Type B pancreatic cell (in vitro differentiated cells): ENCODE results near the gene AOPEP. TPM values are rescaled to one million over a fixed set of nuclear protein-coding genes. Genes with fewer than 3 reads are reported as not detected.
"Not testable (repeated sequence)": the region's sequence is repeated elsewhere in the genome, so short reads cannot be mapped to it uniquely, and the experiment has no call there.

Experiments used
- DNase-seq: peaks from one replicate; pipeline ENCODE4 v3.0.0; 2021; ENCODE audit warnings: mixed read lengths; ENCODE audit not compliant: unreplicated experiment; ENCODE audit errors: extremely low spot score
- H3K27ac Mint-ChIP-seq: 2 replicates; pipeline ENCODE4 v1.8.0; 2021; ENCODE audit warnings: mild to moderate bottlenecking, mixed read lengths
- H3K27me3 Mint-ChIP-seq: 2 replicates; pipeline ENCODE4 v1.8.0; 2021; ENCODE audit warnings: mixed read lengths
- H3K36me3 Mint-ChIP-seq: 2 replicates; pipeline ENCODE4 v1.8.0; 2021; ENCODE audit warnings: mixed read lengths
- H3K4me1 Mint-ChIP-seq: one replicate; pipeline ENCODE4 v1.8.0; 2021; ENCODE audit warnings: mixed read lengths; ENCODE audit not compliant: unreplicated experiment
- H3K4me3 Mint-ChIP-seq: 2 replicates; pipeline ENCODE4 v1.8.0; 2021; ENCODE audit warnings: mild to moderate bottlenecking, mixed read lengths
- H3K9me3 Mint-ChIP-seq: 2 replicates; pipeline ENCODE4 v1.8.0; 2021; ENCODE audit warnings: mixed read lengths
- total RNA-seq: library from RNA; stranded (reverse); gene quantifications from 2 replicates; pipeline ENCODE4 v1.2.1, GENCODE V29; 2021; ENCODE audit warnings: low replicate concordance
- TF ChIP-seq, protein P1 (sequence below): fragments of 200-600 bp; sonication (generic); conservative IDR thresholded peaks from 2 replicates; pipeline ENCODE4 v1.5.0; 2021; ENCODE audit warnings: antibody characterized with exemption, mild to moderate bottlenecking

AOPEP gene
- total RNA-seq, 1 donor from 2014 or later, result 89.3 TPM

DNA sequence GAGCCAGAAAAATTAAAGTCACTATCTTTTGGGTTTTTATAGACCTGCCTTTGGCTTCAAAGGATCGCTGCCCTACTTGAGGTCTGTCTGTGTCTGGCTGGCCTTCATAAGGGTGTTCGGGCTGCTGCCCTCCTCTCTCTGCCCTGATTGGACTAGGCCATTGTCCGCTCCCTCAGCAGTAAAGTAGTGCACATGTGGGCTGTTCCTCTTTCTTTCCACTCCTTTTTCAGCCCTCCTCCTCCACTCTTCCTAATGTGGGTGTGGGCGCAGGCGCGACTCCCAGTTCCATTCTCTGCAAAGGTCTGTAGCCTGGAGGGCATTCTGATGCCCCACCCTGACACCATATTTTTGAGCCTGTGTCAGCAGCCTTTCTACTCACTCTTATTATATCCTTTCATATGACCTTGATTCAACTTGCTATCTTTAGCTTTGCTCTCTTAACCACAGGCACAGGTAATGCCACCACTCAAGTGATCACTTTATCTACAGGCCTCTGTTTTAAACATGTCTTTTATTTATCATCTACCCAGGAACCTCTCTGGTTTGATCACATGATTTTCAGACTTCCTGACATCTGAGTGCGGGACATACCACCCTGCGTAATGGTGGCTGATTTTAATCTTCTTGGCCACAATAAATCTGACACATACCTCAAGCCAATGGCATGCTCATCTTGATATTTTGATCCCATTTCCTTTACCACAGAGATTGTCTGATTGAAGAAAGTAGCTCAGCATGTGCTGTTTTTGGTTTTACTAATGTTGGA is 144.5 kb downstream of the AOPEP start:
- Mint-ChIP-seq H3K27me3 (no peaks in the 10 kb centered on the region), H3K27ac (peak overlapping the region; percentile 98), H3K36me3 (peaks cover 10% of the 10 kb centered on the region), H3K4me1 (peaks cover 62% of the 10 kb centered on the region), H3K4me3 (peak overlapping the region; percentile 68), H3K9me3 (peaks cover 11% of the 10 kb centered on the region)
- TF ChIP-seq, protein P1, sequence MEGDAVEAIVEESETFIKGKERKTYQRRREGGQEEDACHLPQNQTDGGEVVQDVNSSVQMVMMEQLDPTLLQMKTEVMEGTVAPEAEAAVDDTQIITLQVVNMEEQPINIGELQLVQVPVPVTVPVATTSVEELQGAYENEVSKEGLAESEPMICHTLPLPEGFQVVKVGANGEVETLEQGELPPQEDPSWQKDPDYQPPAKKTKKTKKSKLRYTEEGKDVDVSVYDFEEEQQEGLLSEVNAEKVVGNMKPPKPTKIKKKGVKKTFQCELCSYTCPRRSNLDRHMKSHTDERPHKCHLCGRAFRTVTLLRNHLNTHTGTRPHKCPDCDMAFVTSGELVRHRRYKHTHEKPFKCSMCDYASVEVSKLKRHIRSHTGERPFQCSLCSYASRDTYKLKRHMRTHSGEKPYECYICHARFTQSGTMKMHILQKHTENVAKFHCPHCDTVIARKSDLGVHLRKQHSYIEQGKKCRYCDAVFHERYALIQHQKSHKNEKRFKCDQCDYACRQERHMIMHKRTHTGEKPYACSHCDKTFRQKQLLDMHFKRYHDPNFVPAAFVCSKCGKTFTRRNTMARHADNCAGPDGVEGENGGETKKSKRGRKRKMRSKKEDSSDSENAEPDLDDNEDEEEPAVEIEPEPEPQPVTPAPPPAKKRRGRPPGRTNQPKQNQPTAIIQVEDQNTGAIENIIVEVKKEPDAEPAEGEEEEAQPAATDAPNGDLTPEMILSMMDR, result no peak
- DNase-seq, result no peak

DNA sequence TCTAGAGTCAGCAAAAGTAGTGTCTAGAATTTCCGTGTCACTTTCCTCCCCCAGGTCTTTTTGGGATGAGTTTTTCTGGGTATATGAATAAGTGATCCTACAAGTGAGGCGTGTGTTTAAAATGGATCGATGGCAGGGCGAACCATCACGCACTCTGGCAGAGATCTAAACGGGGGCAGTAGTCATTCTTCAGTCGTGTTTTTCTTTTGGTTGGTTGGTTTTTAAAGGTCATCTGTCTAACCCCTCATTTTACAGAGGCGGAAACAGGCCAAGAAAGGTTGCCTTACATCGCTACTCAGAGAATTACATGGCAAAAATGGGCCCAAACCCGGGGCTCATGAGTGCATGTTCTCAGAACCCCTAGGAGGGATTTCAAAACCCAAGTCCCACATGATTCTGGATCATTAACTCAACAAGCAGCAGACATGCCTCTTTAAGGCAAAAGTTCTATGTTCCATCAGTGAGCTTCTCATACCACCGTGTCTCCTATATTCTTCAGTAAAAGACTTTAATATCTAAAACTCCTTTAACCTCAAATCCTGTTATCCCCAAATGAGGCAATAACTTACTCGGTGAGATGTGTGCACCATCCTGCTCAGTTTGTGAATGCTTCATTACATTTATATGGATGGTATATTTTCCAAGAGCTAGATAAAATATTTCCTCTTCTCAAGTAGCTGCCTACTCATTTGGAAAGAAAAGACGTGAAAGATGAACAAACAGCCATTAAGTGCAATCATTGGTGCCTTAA is 145.8 kb downstream of the AOPEP start:
- DNase-seq, result no peak
- Mint-ChIP-seq H3K4me1 (peaks cover 54% of the 10 kb centered on the region), H3K4me3 (no peak overlapping the region), H3K9me3 (peaks cover 12% of the 10 kb centered on the region), H3K36me3 (peaks cover 10% of the 10 kb centered on the region), H3K27me3 (no peaks in the 10 kb centered on the region), H3K27ac (peak overlapping the region; percentile 98)
- TF ChIP-seq, protein P1, result no peak

DNA sequence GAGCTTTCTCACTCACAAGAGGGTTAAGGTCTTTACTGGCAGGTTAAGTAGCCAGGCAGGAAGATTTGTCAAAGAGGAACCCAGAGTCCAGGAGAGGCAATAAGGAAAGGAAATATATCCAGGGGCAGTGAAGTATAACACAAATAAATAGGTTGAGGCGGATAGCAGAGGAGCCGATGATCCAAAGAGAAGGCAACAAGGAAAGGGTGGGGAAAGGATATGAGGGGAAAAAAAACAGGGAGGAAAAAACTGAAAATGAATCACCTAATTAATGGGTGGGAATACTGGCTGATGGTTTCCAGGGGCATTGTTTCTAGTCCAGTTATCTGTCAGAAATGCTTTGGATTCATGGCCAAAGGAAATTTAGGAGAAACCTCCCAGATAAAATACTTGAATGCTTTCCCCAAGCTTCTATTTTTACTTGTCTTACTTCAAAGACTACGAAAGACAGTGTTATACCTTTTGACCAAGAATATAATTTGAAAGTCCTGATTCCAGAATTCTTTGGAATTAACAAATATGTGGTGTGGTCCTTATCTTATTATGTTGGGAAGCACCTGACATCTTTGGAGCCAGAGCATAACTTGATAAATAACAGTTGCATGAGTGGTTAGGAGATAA is 146.5 kb downstream of the AOPEP start:
- H3K4me3 Mint-ChIP-seq, result peak overlapping the region; percentile 32
- no peaks in the 10 kb centered on the region for H3K27me3 Mint-ChIP-seq
- DNase-seq, result no peak
- peak overlapping the region; percentile 98 for H3K27ac Mint-ChIP-seq
- H3K4me1 Mint-ChIP-seq, result peaks cover 47% of the 10 kb centered on the region
- TF ChIP-seq, protein P1, result no peak
- peaks cover 12% of the 10 kb centered on the region for H3K9me3 Mint-ChIP-seq
- H3K36me3 Mint-ChIP-seq, result peaks cover 10% of the 10 kb centered on the region

DNA sequence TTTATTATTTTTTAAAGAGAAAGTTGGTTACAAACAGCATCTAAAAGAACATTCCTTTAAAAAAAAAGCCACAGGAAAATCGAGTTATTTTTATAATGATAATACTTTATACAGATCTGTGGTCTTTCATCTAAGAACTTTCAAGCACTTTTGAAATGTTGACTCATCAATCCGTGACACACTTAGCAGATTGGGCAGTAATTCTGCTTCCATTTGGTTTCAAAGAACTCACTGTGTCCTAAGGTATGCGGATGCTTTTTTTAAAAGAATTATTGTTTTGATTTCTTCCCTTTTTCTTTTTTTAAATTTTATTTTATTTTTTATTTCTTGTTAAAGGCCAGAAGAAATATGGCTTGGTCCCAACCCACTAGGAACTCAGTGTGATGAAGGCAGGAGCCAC is 147.8 kb downstream of the AOPEP start:
- Mint-ChIP-seq H3K9me3 (peaks cover 19% of the 10 kb centered on the region), H3K36me3 (peaks cover 10% of the 10 kb centered on the region), H3K27me3 (no peaks in the 10 kb centered on the region), H3K4me1 (peaks cover 38% of the 10 kb centered on the region), H3K27ac (no peak overlapping the region), H3K4me3 (no peak overlapping the region)
- TF ChIP-seq, protein P1, result no peak
- DNase-seq, result no peak

DNA sequence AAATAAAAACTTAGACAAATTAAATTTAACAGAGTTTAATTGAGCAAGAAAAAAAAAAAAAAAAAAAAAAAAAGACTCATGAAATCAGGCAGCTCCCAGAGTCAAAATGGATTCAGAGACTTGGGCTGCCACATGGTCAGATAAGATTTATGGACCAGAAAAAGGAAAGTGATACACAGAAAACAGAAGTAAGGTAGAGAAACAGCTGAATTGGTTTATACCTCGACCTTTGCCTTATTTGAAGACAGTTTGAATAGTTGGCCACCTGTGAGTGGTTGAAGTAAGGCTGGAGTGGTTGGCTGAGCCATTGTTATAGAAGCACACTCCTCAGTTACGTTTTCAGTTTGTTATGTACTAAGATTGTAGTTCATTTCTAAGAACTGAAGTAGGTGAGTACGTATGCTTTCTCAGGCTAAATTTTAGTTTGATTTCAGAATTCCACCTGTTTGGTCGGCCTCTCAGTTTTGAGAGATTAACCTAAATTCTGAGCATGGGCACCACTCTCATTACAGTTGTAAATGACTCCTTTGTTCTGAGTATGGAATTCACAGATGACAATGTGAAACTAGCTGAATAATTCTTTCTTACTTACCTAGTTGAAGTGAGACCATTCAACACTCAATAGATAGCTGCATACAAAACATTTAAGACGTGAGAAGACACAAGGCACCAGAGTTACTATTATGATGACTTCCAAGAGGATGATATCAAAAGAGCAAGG is 149.0 kb downstream of the AOPEP start:
- Mint-ChIP-seq H3K4me1 (peaks cover 32% of the 10 kb centered on the region), H3K27me3 (no peaks in the 10 kb centered on the region), H3K9me3 (peaks cover 19% of the 10 kb centered on the region), H3K4me3 (peak overlapping the region; percentile 4), H3K36me3 (peaks cover 10% of the 10 kb centered on the region), H3K27ac (peak overlapping the region; percentile 52)
- TF ChIP-seq, protein P1, result no peak
- no peak for DNase-seq

DNA sequence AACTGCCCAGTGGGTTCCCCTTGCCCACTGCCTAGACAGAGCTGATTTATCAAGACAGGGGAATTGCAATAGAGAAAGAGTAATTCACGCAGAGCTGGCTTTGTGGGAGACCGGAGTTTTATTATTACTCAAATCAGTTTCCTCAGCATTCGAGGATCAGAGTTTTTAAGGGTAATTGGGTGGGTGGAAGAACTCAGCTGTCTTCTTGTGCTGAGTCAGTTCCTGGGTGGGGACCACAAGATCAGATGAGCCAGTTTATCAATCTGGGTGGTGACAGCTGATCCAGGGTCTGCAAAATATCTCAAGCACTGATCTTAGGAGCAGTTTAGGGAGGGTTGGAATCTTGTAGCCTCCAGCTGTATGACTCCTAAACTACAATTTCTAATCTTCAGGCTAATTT is 152.3 kb downstream of the AOPEP start:
- H3K4me1 Mint-ChIP-seq, result peaks cover 29% of the 10 kb centered on the region
- H3K9me3 Mint-ChIP-seq, result peaks cover 13% of the 10 kb centered on the region
- H3K4me3 Mint-ChIP-seq, result peak overlapping the region; percentile 16

More for the DNA sequence above, 152.3 kb downstream of the AOPEP start:
- H3K36me3 Mint-ChIP-seq, H3K27me3 Mint-ChIP-seq, DNase-seq, H3K27ac Mint-ChIP-seq: not testable (repeated sequence)
